Stimulated activated naive CD8-positive, alpha-beta T cell treated with anti-CD3 and anti-CD28 coated beads, Interleukin-15, Interleukin-2, amounts not matched to agents 100 ng/mL and 50 ng/mL, for 24 hours (primary cell): ENCODE results near the gene SP2.

Experiments
- H3K27ac Mint-ChIP-seq: one replicate; pipeline ENCODE4 v1.8.0; 2021; ENCODE audit warnings: mild to moderate bottlenecking, mixed read lengths
- H3K27me3 Mint-ChIP-seq: one replicate; pipeline ENCODE4 v1.8.0; 2021; ENCODE audit warnings: mixed read lengths
- H3K36me3 Mint-ChIP-seq: one replicate; pipeline ENCODE4 v1.8.0; 2021; ENCODE audit warnings: low read depth, mixed read lengths
- H3K4me1 Mint-ChIP-seq: one replicate; pipeline ENCODE4 v1.8.0; 2021; ENCODE audit warnings: low read depth, mixed read lengths
- H3K4me3 Mint-ChIP-seq: one replicate; pipeline ENCODE4 v1.8.0; 2021; ENCODE audit warnings: mild to moderate bottlenecking, mixed read lengths
- H3K9me3 Mint-ChIP-seq: one replicate; pipeline ENCODE4 v1.8.0; 2021; ENCODE audit warnings: mixed read lengths

The SP2 gene

GRCh38 chr17:47973541-47973940 is 77.5 kb downstream of the SP2 start:
- peaks cover 21% of the 10 kb centered on the region for H3K4me1 Mint-ChIP-seq
- H3K27me3 Mint-ChIP-seq: no peaks in the 10 kb centered on the region
- no peaks in the 10 kb centered on the region for H3K9me3 Mint-ChIP-seq
- H3K4me3 Mint-ChIP-seq: no peak overlapping the region
- H3K36me3 Mint-ChIP-seq: peaks cover 41% of the 10 kb centered on the region
- H3K27ac Mint-ChIP-seq: no peak overlapping the region

- no peaks in the 10 kb centered on the region for H3K27me3 Mint-ChIP-seq
- H3K27ac Mint-ChIP-seq: no peak overlapping the region
- peaks cover 57% of the 10 kb centered on the region for H3K36me3 Mint-ChIP-seq
- peaks cover 13% of the 10 kb centered on the region for H3K4me1 Mint-ChIP-seq
- H3K9me3 Mint-ChIP-seq: no peaks in the 10 kb centered on the region
- no peak overlapping the region for H3K4me3 Mint-ChIP-seq
Measured at GRCh38 chr17:47975189-47975822, 79.3 kb downstream of the SP2 start.

DNA sequence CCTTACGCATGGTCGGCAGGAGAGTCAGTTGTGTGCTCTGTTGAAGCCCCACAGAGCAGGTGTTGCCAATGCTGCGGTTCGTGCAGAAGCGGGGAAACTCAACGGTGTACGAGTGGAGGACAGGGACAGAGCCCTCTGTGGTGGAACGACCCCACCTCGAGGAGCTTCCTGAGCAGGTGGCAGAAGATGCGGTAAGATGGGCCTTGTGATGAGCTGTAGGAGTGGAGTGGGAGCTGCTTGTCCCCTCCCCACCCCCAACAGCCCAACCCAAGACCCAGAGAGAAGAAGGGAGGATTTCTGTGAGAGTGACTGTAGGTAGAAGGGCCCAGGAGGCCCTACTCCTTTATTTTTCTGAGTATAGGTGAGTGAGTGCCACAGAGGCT is 79.8 kb downstream of the SP2 start:
- H3K27me3 Mint-ChIP-seq: no peaks in the 10 kb centered on the region
- H3K4me3 Mint-ChIP-seq: no peak overlapping the region
- H3K36me3 Mint-ChIP-seq: peaks cover 62% of the 10 kb centered on the region
- no peak overlapping the region for H3K27ac Mint-ChIP-seq
- H3K4me1 Mint-ChIP-seq: peaks cover 10% of the 10 kb centered on the region
- no peaks in the 10 kb centered on the region for H3K9me3 Mint-ChIP-seq

DNA sequence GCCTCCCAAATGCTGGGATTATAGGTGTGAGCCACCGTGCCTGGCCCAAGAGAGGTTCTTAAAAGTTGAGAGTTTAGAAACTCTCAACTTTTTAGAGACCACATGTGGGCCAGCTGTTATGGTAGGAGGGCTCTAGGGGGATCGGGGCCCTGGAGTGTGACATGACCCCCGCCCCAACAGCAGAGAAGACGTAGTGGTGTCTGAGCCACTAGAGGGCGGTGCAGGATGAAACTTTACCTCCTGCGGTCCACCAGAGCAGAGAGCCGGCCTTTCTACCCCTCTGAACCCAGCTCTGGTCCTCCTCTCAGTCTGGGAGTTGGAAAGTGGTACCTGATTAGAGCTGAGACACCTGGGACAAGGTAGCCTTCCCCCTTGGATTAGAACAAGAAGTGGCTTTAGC is 82.3 kb downstream of the SP2 start:
- H3K9me3 Mint-ChIP-seq: no peaks in the 10 kb centered on the region
- H3K4me1 Mint-ChIP-seq: no peaks in the 10 kb centered on the region
- H3K27ac Mint-ChIP-seq: no peak overlapping the region
- H3K36me3 Mint-ChIP-seq: peaks cover 62% of the 10 kb centered on the region
- H3K27me3 Mint-ChIP-seq: no peaks in the 10 kb centered on the region
- H3K4me3 Mint-ChIP-seq: no peak overlapping the region
